Activated CD8-positive, alpha-beta T cell treated with anti-CD3 and anti-CD28 coated beads, Interleukin-2, amount 10 ng/mL, durations not matched to agents 7 days and 5 days (primary cell): ENCODE measurements around the gene PARD3B. TPM values are rescaled to one million over a fixed set of nuclear protein-coding genes. Genes with fewer than 3 reads are reported as not detected.

Source experiments
- ATAC-seq: fragments of 150-1000 bp; cut with Tn5 transposase; one replicate; pipeline ENCODE4 v1.10.0; 2021; ENCODE audit warnings: moderate library complexity
- CTCF ChIA-PET: fragments of 350-600 bp; sonication (Branson Sonifier 250); formaldehyde crosslinking; loops from one replicate; lab custom pipeline; 2021; ENCODE audit warnings: antibody characterized with exemption; lab: Charles Lee
- POLR2A ChIA-PET: fragments of 350-600 bp; sonication (Branson Sonifier 250); formaldehyde crosslinking; loops from one replicate; lab custom pipeline; 2021; ENCODE audit warnings: antibody characterized with exemption; lab: Charles Lee
- DNase-seq: peaks from one replicate; pipeline ENCODE4 v3.0.0-alpha.2; 2020
- H3K27ac Mint-ChIP-seq: one replicate; pipeline ENCODE4 v1.8.0; 2021; ENCODE audit warnings: mild to moderate bottlenecking, mixed read lengths
- H3K27me3 Mint-ChIP-seq: one replicate; pipeline ENCODE4 v1.8.0; 2021; ENCODE audit warnings: low read depth, mixed read lengths
- H3K36me3 Mint-ChIP-seq: one replicate; pipeline ENCODE4 v1.8.0; 2021; ENCODE audit warnings: low read depth, mixed read lengths
- H3K4me1 Mint-ChIP-seq: one replicate; pipeline ENCODE4 v1.8.0; 2021; ENCODE audit warnings: low read depth, mixed read lengths
- H3K4me3 Mint-ChIP-seq: one replicate; pipeline ENCODE4 v1.8.0; 2021; ENCODE audit warnings: mild to moderate bottlenecking, mixed read lengths
- H3K9me3 Mint-ChIP-seq: one replicate; pipeline ENCODE4 v1.8.0; 2022; ENCODE audit warnings: mixed read lengths; ENCODE audit not compliant: insufficient read depth
- total RNA-seq, 2 experiments: library from RNA; stranded (reverse); gene quantifications; one replicate each; pipeline ENCODE4 v1.2.3, GENCODE V29; 2021

The PARD3B gene
- total RNA-seq, 2 experiments from 2014 or later, result 0.76 to 1.0 TPM

DNA sequence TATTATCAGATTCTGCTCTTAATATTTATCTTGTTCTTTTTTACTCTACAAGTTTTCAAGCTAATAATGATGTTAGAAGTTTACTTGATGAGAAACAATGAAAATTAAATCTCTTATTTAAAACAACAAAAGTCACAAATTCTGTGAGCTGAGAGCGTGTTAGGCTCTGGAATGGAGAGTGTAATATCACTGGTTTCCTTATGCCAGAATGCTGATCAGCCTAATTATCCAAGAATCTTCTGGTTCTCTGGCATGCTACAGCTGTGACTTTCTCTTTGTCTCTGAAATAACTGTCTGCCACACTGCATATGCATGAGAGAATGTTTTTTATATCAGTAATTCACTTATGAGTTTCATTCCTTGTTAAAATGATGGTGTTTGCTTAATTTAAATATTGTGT is 236.7 kb downstream of the PARD3B start:
- CTCF ChIA-PET, result no interaction called here
- DNase-seq (no peak), ATAC-seq (no peak)
- no peaks in the 10 kb centered on the region for H3K4me1 Mint-ChIP-seq
- H3K27ac Mint-ChIP-seq, result no peak overlapping the region
- peaks cover 2% of the 10 kb centered on the region for H3K27me3 Mint-ChIP-seq
- no peaks in the 10 kb centered on the region for H3K9me3 Mint-ChIP-seq
- H3K4me3 Mint-ChIP-seq, result no peak overlapping the region
- POLR2A ChIA-PET, result no interaction called here
- no peaks in the 10 kb centered on the region for H3K36me3 Mint-ChIP-seq

- CTCF ChIA-PET, result no interaction called here
- ATAC-seq (no peak), DNase-seq (no peak)
- no peak overlapping the region for H3K27ac Mint-ChIP-seq
- no peak overlapping the region for H3K4me3 Mint-ChIP-seq
- H3K27me3 Mint-ChIP-seq, result peaks cover 8% of the 10 kb centered on the region
- H3K36me3 Mint-ChIP-seq, result no peaks in the 10 kb centered on the region
- H3K9me3 Mint-ChIP-seq, result no peaks in the 10 kb centered on the region
- POLR2A ChIA-PET, result no interaction called here
- H3K4me1 Mint-ChIP-seq, result no peaks in the 10 kb centered on the region
Observed at GRCh38 chr2:204790076-204790475, 244.8 kb downstream of the PARD3B start.

DNA sequence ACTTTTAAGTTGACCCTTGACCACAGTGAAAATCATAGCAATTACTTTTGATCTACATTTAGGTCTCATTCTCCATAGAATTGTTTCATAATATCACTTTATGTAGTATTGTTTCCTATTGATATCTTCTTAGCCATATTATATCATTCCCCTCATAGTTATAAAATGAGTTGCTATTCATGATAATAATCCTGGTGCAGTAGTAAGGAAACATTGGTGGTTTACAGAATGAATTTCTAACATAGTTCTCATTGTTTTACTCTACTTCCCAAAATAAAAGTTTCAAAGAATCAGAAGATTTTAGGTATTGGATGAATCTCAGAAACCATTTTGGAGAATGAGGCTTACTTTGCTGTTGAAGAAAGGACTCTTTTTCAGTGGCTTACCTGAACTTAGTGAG is 246.0 kb downstream of the PARD3B start:
- CTCF ChIA-PET, result no interaction called here
- Mint-ChIP-seq H3K4me3 (no peak overlapping the region), H3K9me3 (no peaks in the 10 kb centered on the region), H3K36me3 (no peaks in the 10 kb centered on the region), H3K4me1 (no peaks in the 10 kb centered on the region), H3K27ac (no peak overlapping the region), H3K27me3 (peaks cover 6% of the 10 kb centered on the region)
- POLR2A ChIA-PET, result no interaction called here
- DNase-seq, result no peak
- no peak for ATAC-seq

- H3K4me1 Mint-ChIP-seq, result no peaks in the 10 kb centered on the region
Observed at GRCh38 chr2:204794624-204795023, 249.3 kb downstream of the PARD3B start.

DNA sequence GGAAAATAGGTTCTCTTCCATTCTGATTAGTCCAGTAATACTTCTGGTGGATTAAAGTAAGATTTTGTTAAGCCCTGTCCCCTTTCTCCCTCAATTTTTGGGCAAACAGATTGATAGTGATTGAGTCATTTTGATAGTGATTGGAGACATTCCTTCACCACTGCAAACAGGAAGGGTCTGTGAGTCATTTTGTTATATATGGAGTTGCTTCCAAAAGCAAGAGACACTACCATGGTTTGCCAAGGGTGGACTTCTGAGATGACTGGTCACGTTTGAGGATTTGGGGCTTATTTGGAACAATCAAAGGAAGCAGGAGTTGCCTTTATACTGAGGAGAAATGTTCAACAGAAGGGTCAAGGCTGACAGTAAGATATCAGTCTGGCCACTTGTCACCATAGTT is 249.9 kb downstream of the PARD3B start:
- CTCF ChIA-PET, result no interaction called here
- ATAC-seq, result no peak
- Mint-ChIP-seq H3K36me3 (no peaks in the 10 kb centered on the region), H3K9me3 (no peaks in the 10 kb centered on the region), H3K4me1 (no peaks in the 10 kb centered on the region), H3K27ac (no peak overlapping the region), H3K27me3 (peaks cover 5% of the 10 kb centered on the region), H3K4me3 (no peak overlapping the region)
- DNase-seq, result no peak
- POLR2A ChIA-PET, result no interaction called here

More at GRCh38 chr2:204794624-204795023, 249.3 kb downstream of the PARD3B start:
- DNase-seq (no peak), ATAC-seq (no peak)
- Mint-ChIP-seq H3K27me3 (peaks cover 6% of the 10 kb centered on the region), H3K27ac (no peak overlapping the region), H3K4me3 (no peak overlapping the region), H3K36me3 (no peaks in the 10 kb centered on the region), H3K9me3 (no peaks in the 10 kb centered on the region)
- POLR2A ChIA-PET, result no interaction called here
- CTCF ChIA-PET, result no interaction called here

GRCh38 chr2:204796581-204796980 is 251.3 kb downstream of the PARD3B start:
- no peak overlapping the region for H3K4me3 Mint-ChIP-seq
- no peak for ATAC-seq

DNA sequence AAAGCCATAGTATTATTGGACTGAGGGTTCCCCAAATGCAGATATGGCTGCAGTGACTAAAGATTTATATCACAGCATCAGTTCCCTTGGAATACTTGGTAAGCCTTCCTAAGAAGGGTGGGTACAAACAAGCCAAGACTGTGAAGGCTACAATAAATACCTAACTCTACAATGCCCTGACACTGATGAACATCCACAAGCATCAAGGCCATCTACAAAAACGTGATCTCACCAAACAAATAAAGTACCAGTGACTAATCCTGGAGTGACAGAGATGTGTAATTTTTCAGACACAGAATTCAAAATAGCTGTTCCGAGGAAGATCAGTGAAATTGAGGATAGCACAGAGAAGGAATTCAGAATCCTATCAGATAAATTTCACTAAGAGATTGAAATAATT is 254.5 kb downstream of the PARD3B start:
- ATAC-seq, result no peak
- Mint-ChIP-seq H3K27ac (no peak overlapping the region), H3K36me3 (peaks cover 27% of the 10 kb centered on the region), H3K4me1 (peaks cover 19% of the 10 kb centered on the region), H3K9me3 (peaks cover 8% of the 10 kb centered on the region), H3K4me3 (no peak overlapping the region), H3K27me3 (no peaks in the 10 kb centered on the region)
- ChIA-PET POLR2A (no interaction called here), CTCF (no interaction called here)
- DNase-seq, result no peak

More at GRCh38 chr2:204796581-204796980, 251.3 kb downstream of the PARD3B start:
- H3K27ac Mint-ChIP-seq, result no peak overlapping the region
- DNase-seq, result no peak
- no peaks in the 10 kb centered on the region for H3K9me3 Mint-ChIP-seq
- CTCF ChIA-PET, result no interaction called here
- peaks cover 2% of the 10 kb centered on the region for H3K27me3 Mint-ChIP-seq
- POLR2A ChIA-PET, result no interaction called here
- peaks cover 6% of the 10 kb centered on the region for H3K36me3 Mint-ChIP-seq
- no peaks in the 10 kb centered on the region for H3K4me1 Mint-ChIP-seq

- POLR2A ChIA-PET, result no interaction called here
- ATAC-seq (no peak), DNase-seq (no peak)
- Mint-ChIP-seq H3K27me3 (no peaks in the 10 kb centered on the region), H3K36me3 (peaks cover 36% of the 10 kb centered on the region), H3K27ac (no peak overlapping the region), H3K4me1 (peaks cover 14% of the 10 kb centered on the region), H3K9me3 (peaks cover 27% of the 10 kb centered on the region), H3K4me3 (no peak overlapping the region)
- CTCF ChIA-PET, result no interaction called here
Observed at GRCh38 chr2:204808494-204808893, 263.2 kb downstream of the PARD3B start.

- ChIA-PET CTCF (interaction anchor here (1.3 kb wide), 1 partner anchor 133 kb away, joined by 3 read pairs; no protein-coding TSS in a partner anchor), POLR2A (no interaction called here)
- no peak for DNase-seq
- H3K4me3 Mint-ChIP-seq, result no peak overlapping the region
- peaks cover under 1% of the 10 kb centered on the region for H3K9me3 Mint-ChIP-seq
- ATAC-seq, result no peak
- no peak overlapping the region for H3K27ac Mint-ChIP-seq
- no peaks in the 10 kb centered on the region for H3K36me3 Mint-ChIP-seq
- H3K4me1 Mint-ChIP-seq, result no peaks in the 10 kb centered on the region
- H3K27me3 Mint-ChIP-seq, result no peaks in the 10 kb centered on the region
Observed at GRCh38 chr2:204824751-204825453, 279.6 kb downstream of the PARD3B start.

DNA sequence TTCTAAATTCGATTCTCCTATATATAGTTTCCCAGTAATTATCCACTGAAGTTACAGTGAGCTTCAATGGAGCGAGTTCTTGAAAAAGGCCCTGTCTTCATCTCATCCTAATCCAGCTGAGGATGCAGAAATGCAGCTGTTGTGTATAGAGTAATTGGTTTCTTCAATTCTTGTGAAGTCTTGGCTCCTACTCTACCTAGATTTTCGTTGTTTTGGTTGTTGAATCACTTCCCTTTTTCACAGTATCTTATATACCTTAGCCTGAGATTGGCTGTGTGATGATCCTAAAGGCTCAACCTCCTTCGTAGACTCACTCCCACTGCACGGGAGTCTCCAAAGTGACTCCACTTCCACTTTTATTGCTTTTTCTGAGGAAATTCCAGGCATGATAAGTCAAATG is 280.4 kb downstream of the PARD3B start:
- ATAC-seq (no peak), DNase-seq (no peak)
- Mint-ChIP-seq H3K36me3 (no peaks in the 10 kb centered on the region), H3K4me1 (no peaks in the 10 kb centered on the region), H3K27ac (no peak overlapping the region), H3K4me3 (no peak overlapping the region), H3K27me3 (no peaks in the 10 kb centered on the region), H3K9me3 (peaks cover 7% of the 10 kb centered on the region)
- ChIA-PET CTCF (interaction anchor here (1.3 kb wide), 1 partner anchor 133 kb away, joined by 3 read pairs; no protein-coding TSS in a partner anchor), POLR2A (no interaction called here)

DNA sequence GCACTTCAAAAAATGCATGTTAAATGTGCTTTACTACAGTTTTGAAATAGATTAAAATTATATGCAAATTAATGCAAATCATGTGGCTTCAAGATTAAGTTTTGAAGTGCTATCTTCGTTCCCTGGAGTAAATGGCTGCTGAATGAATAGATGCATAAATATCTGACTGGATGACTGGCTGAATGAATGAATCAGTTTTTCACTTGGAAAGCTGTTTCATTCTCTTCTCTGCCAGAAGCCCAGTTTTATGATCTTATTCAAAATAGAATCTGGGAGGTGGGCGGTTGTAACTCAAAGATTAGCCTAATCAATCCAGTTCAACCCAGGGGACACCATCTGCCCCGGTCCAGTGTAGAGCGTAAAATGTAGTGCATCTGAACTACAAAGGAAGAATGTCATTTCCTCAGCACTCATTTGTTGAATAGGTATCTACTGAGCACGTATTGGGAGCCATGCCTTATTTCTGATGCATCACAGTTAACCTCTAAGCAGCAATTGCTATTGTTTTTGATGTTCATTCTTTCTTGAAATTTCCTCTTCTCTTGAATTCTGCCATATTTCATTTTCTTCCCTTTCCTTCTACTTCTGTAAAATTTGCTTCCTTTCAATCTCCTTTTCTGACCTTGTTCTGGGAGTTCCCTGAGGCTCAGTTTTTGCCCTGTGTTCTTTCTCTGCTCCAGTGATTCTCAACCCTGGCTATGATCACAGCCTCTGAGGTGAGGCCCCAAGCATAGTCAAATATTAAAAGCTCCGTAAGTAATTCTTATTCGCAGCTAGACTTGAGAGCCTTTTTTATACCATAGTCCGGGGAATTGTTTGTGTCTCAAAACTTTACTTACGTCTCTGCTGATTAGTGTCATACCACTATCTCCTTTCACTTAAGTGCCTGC is 282.7 kb downstream of the PARD3B start:
- no peaks in the 10 kb centered on the region for H3K27me3 Mint-ChIP-seq

More for the DNA sequence above, 282.7 kb downstream of the PARD3B start:
- ChIA-PET POLR2A (no interaction called here), CTCF (no interaction called here)
- H3K36me3 Mint-ChIP-seq, result no peaks in the 10 kb centered on the region
- H3K27ac Mint-ChIP-seq, result no peak overlapping the region
- no peak overlapping the region for H3K4me3 Mint-ChIP-seq
- DNase-seq (no peak), ATAC-seq (no peak)
- peaks cover 7% of the 10 kb centered on the region for H3K9me3 Mint-ChIP-seq
- no peaks in the 10 kb centered on the region for H3K4me1 Mint-ChIP-seq
